ENCODE results near the gene SPDYC. TPM values are rescaled to one million over a fixed set of nuclear protein-coding genes. Genes with fewer than 3 reads are reported as not detected.

The SPDYC gene
- total RNA-seq, 2 donors from 2014 or later, result not detected

- no peak overlapping the region for H3K27ac ChIP-seq
- TF ChIP-seq CTCF (IDR thresholded peaks at IDR 0.05), result no peak
- peaks cover under 1 to 6% of the 10 kb centered on the region in 2 donors for H3K4me1 ChIP-seq (ENCODE audit: control insufficient read depth in 1 of 2, low read depth in 2 of 2)
- no peak for DNase-seq (ENCODE audit: low spot score)
- ATAC-seq (ENCODE audit: insufficient number of reproducible peaks, low FRiP score, low read depth), result no peak
- no peaks in the 10 kb centered on the region for H3K27me3 ChIP-seq (replicated peaks; ENCODE audit: insufficient read depth)
- no peak overlapping the region for H3K4me3 ChIP-seq
- peaks cover 62% of the 10 kb centered on the region for H3K36me3 ChIP-seq
- H3K9me3 ChIP-seq, result no peaks in the 10 kb centered on the region
Observed at GRCh38 chr11:65188486-65188885, 18.5 kb downstream of the SPDYC start.

GRCh38 chr11:65189191-65189590 lies 19.2 kb downstream of the SPDYC start:
- no peak overlapping the region for H3K4me3 ChIP-seq
- H3K9me3 ChIP-seq, result no peaks in the 10 kb centered on the region
- H3K27ac ChIP-seq, result no peak overlapping the region
- peaks cover 64% of the 10 kb centered on the region for H3K36me3 ChIP-seq
- TF ChIP-seq CTCF (IDR thresholded peaks at IDR 0.05), result no peak
- DNase-seq (ENCODE audit: low spot score) (no peak), ATAC-seq (ENCODE audit: insufficient number of reproducible peaks, low FRiP score, low read depth) (no peak)
- H3K4me1 ChIP-seq (ENCODE audit: control insufficient read depth in 1 of 2, low read depth in 2 of 2), result no peaks in the 10 kb centered on the region
- H3K27me3 ChIP-seq (replicated peaks; ENCODE audit: insufficient read depth), result no peaks in the 10 kb centered on the region

- DNase-seq (ENCODE audit: low spot score) (no peak), ATAC-seq (ENCODE audit: insufficient number of reproducible peaks, low FRiP score, low read depth) (no peak)
- no peaks in the 10 kb centered on the region for H3K27me3 ChIP-seq (replicated peaks; ENCODE audit: insufficient read depth)
- TF ChIP-seq CTCF (IDR thresholded peaks at IDR 0.05), result no peak
- H3K4me3 ChIP-seq, result no peak overlapping the region
- H3K36me3 ChIP-seq, result peaks cover 40% of the 10 kb centered on the region
- H3K9me3 ChIP-seq, result no peaks in the 10 kb centered on the region
- no peak overlapping the region for H3K27ac ChIP-seq
- no peaks in the 10 kb centered on the region for H3K4me1 ChIP-seq (ENCODE audit: control insufficient read depth in 1 of 2, low read depth in 2 of 2)
Observed at GRCh38 chr11:65194564-65194963, 24.5 kb downstream of the SPDYC start.

GRCh38 chr11:65204143-65204542 lies 34.1 kb downstream of the SPDYC start:
- Histone ChIP-seq H3K4me1 (ENCODE audit: control insufficient read depth in 1 of 2, low read depth in 2 of 2) (no peaks in the 10 kb centered on the region), H3K9me3 (no peaks in the 10 kb centered on the region), H3K36me3 (peaks cover 65% of the 10 kb centered on the region), H3K4me3 (no peak overlapping the region), H3K27ac (no peak overlapping the region), H3K27me3 (replicated peaks; ENCODE audit: insufficient read depth) (no peaks in the 10 kb centered on the region)
- no peak for TF ChIP-seq CTCF (IDR thresholded peaks at IDR 0.05)
- no peak for ATAC-seq (ENCODE audit: insufficient number of reproducible peaks, low FRiP score, low read depth)
- no peak for DNase-seq (ENCODE audit: low spot score)

- peak; percentile 81 for TF ChIP-seq CTCF (IDR thresholded peaks at IDR 0.05)
- ATAC-seq (ENCODE audit: insufficient number of reproducible peaks, low FRiP score, low read depth) (no peak), DNase-seq (ENCODE audit: low spot score) (no peak)
- Histone ChIP-seq H3K27me3 (replicated peaks; ENCODE audit: insufficient read depth) (no peaks in the 10 kb centered on the region), H3K27ac (no peak overlapping the region), H3K4me1 (ENCODE audit: control insufficient read depth in 1 of 2, low read depth in 2 of 2) (no peaks in the 10 kb centered on the region), H3K36me3 (peaks cover 71% of the 10 kb centered on the region), H3K4me3 (no peak overlapping the region), H3K9me3 (no peaks in the 10 kb centered on the region)
Observed at GRCh38 chr11:65204646-65205601, 34.9 kb downstream of the SPDYC start.
